Activated naive CD4-positive, alpha-beta T cell treated with anti-CD3 and anti-CD28 coated beads for 36 hours (primary cell): ENCODE results near the gene SERTAD3. TPM values are rescaled to one million over a fixed set of nuclear protein-coding genes. Genes with fewer than 3 reads are reported as not detected.

ENCODE experiments used
- CTCF ChIA-PET: fragments of 350-600 bp; sonication (Branson Sonifier 250); formaldehyde crosslinking; loops from one replicate; lab custom pipeline; 2021; ENCODE audit warnings: antibody characterized with exemption; lab: Charles Lee
- DNase-seq: peaks from one replicate; pipeline ENCODE4 v3.0.0-alpha.2; 2020
- H3K27ac Mint-ChIP-seq: one replicate; pipeline ENCODE4 v1.8.0; 2021; ENCODE audit warnings: mild to moderate bottlenecking, mixed read lengths
- H3K27me3 Mint-ChIP-seq: one replicate; pipeline ENCODE4 v1.8.0; 2021; ENCODE audit warnings: low read depth, mixed read lengths
- H3K36me3 Mint-ChIP-seq: one replicate; pipeline ENCODE4 v1.8.0; 2021; ENCODE audit warnings: low read depth, mixed read lengths
- H3K4me1 Mint-ChIP-seq: one replicate; pipeline ENCODE4 v1.8.0; 2021; ENCODE audit warnings: low read depth, mixed read lengths
- H3K4me3 Mint-ChIP-seq: one replicate; pipeline ENCODE4 v1.8.0; 2021; ENCODE audit warnings: mild to moderate bottlenecking, moderate library complexity, mixed read lengths
- H3K9me3 Mint-ChIP-seq: one replicate; pipeline ENCODE4 v1.8.0; 2021; ENCODE audit warnings: mixed read lengths
- intact Hi-C: fragments of 100-400 bp; cut with micrococcal nuclease; formaldehyde crosslinking; loops from one replicate; pipeline ENCODE4 v1.15.1; 2023
- total RNA-seq, 2 experiments: library from RNA; stranded (reverse); gene quantifications; one replicate each; pipeline ENCODE4 v1.2.3, GENCODE V29; 2021

SERTAD3 gene
- total RNA-seq, 2 experiments from 2014 or later: 3.8 to 7.3 TPM

- Mint-ChIP-seq H3K9me3 (no peaks in the 10 kb centered on the region), H3K4me1 (peaks cover 10% of the 10 kb centered on the region), H3K4me3 (no peak overlapping the region), H3K27me3 (no peaks in the 10 kb centered on the region), H3K36me3 (no peaks in the 10 kb centered on the region), H3K27ac (no peak overlapping the region)
- CTCF ChIA-PET: interaction anchor here (0.6 to 1.2 kb wide), 3 partner anchors 92 to 238 kb away, joined by 3 read pairs; no protein-coding TSS in a partner anchor
- intact Hi-C loops: no loop called here
- no peak for DNase-seq
Observed at GRCh38 chr19:40396886-40397567, 47.1 kb downstream of the SERTAD3 start.

DNA sequence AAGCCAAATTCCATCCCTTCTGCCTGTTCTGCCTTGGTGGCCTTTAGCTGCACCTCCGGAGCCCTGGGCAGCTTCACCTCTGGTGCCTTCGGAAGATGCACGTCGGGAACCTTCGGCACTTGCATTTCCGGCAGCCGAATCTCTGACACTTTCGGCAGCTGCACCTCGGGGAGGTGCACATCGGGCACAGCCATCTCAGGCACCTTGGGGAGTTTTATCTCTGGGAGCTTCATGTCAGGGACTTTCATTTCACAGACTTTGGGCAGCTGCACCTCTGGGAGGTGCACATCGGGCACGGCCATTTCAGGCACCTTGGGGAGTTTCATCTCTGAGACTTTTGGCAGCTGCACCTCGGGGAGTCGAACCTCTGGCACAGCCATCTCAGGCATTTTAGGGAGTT, 48.2 kb downstream of the SERTAD3 start:
- CTCF ChIA-PET: interaction anchor here (0.7 to 1.3 kb wide), 4 partner anchors 90 to 329 kb away, joined by 3 read pairs; no protein-coding TSS in a partner anchor
- Mint-ChIP-seq H3K27ac (no peak overlapping the region), H3K27me3 (no peaks in the 10 kb centered on the region), H3K4me1 (peaks cover 10% of the 10 kb centered on the region), H3K9me3 (no peaks in the 10 kb centered on the region), H3K36me3 (no peaks in the 10 kb centered on the region), H3K4me3 (no peak overlapping the region)
- intact Hi-C loops: no loop called here
- DNase-seq: no peak

- Mint-ChIP-seq H3K27me3 (no peaks in the 10 kb centered on the region), H3K27ac (no peak overlapping the region), H3K9me3 (no peaks in the 10 kb centered on the region), H3K36me3 (no peaks in the 10 kb centered on the region), H3K4me1 (peaks cover 10% of the 10 kb centered on the region), H3K4me3 (no peak overlapping the region)
- CTCF ChIA-PET: interaction anchor here (1.3 kb wide), 1 partner anchor 89 kb away, joined by 3 read pairs; no protein-coding TSS in a partner anchor
- intact Hi-C loops: no loop called here
- no peak for DNase-seq
Observed at GRCh38 chr19:40394816-40395210, 49.3 kb downstream of the SERTAD3 start.

GRCh38 chr19:40393894-40394815, 50.0 kb downstream of the SERTAD3 start:
- CTCF ChIA-PET: interaction anchor here (1.3 kb wide), 1 partner anchor 89 kb away, joined by 3 read pairs; no protein-coding TSS in a partner anchor
- Mint-ChIP-seq H3K36me3 (no peaks in the 10 kb centered on the region), H3K9me3 (no peaks in the 10 kb centered on the region), H3K4me3 (no peak overlapping the region), H3K4me1 (peaks cover 8% of the 10 kb centered on the region), H3K27ac (no peak overlapping the region), H3K27me3 (no peaks in the 10 kb centered on the region)
- DNase-seq: no peak
- intact Hi-C loops: no loop called here

DNA sequence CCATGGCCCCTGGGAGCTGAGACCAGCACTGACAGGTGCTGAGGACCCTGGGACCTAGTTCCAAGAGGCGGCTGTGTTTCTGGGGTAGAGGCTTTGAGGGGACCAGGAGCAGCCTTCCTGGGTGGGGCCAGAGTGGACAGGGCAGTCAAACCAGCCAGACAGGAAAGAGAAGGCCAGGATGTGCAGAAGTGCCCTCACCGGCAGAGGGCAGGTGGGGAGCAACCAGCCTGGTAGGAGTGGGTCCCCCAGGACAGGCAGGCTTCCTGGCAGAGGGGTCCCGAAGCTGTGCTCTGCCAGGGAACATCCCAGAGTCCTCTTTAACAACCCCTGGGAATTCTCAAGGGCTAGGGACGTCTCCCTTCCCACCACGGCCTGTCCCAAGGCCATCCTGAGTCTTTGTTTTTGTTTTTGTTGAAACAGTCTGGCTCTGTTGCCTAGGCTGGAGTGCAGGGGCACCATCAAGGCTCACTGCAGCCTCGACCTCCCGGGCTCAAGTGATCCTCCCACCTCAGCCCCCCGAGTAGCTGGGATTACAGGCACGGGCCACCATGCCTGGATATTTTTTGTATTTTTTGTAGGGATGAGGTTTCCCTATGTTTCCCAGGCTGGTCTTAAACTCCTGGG, 51.1 kb downstream of the SERTAD3 start:
- CTCF ChIA-PET: no interaction called here
- Mint-ChIP-seq H3K9me3 (no peaks in the 10 kb centered on the region), H3K4me3 (no peak overlapping the region), H3K27me3 (no peaks in the 10 kb centered on the region), H3K36me3 (no peaks in the 10 kb centered on the region), H3K27ac (no peak overlapping the region), H3K4me1 (peaks cover 3% of the 10 kb centered on the region)
- DNase-seq: no peak
- intact Hi-C loops: no loop called here

- intact Hi-C loops: no loop called here
- H3K27ac Mint-ChIP-seq: no peak overlapping the region
- no peaks in the 10 kb centered on the region for H3K27me3 Mint-ChIP-seq
- H3K4me3 Mint-ChIP-seq: no peak overlapping the region
- H3K36me3 Mint-ChIP-seq: no peaks in the 10 kb centered on the region
- no peak for DNase-seq
- CTCF ChIA-PET: no interaction called here
- H3K9me3 Mint-ChIP-seq: no peaks in the 10 kb centered on the region
- no peaks in the 10 kb centered on the region for H3K4me1 Mint-ChIP-seq
Observed at GRCh38 chr19:40392123-40392522, 52.0 kb downstream of the SERTAD3 start.

Other genes with a start within 250 kb of the SERTAD3 start
- gene TTC9B, start 226.0 kb downstream of the SERTAD3 start, total RNA-seq: not detected
- not detected for gene CCNP, start 217.6 kb downstream of the SERTAD3 start, total RNA-seq
- 100 to 1,000 TPM; 152 to 159 TPM for gene AKT2, start 159.0 kb downstream of the SERTAD3 start, total RNA-seq
- 10 to 100 TPM; 13.5 to 14.6 TPM for gene C19orf47, start 95.9 kb downstream of the SERTAD3 start, total RNA-seq
- 10 to 100 TPM; 57.6 to 58.2 TPM for gene PLD3, start 95.6 kb downstream of the SERTAD3 start, total RNA-seq
- not detected for gene HIPK4, start 54.2 kb downstream of the SERTAD3 start, total RNA-seq
- 1 to 10 TPM; 1.5 TPM for gene PRX, start 31.0 kb downstream of the SERTAD3 start, total RNA-seq
- gene SERTAD1, start 18.3 kb downstream of the SERTAD3 start, total RNA-seq: 1 to 10 TPM; 8.8 to 9.2 TPM
- 10 to 100 TPM; 29.4 to 30.2 TPM for gene BLVRB, start 21.4 kb upstream of the SERTAD3 start, total RNA-seq
- 1 to 10 TPM in 1 of 2 experiments, under 1 TPM in 1; 0.91 to 1.1 TPM for gene SPTBN4, start 22.7 kb upstream of the SERTAD3 start, total RNA-seq
- gene SHKBP1, start 132.5 kb upstream of the SERTAD3 start, total RNA-seq: 10 to 100 TPM; 90.1 to 99.4 TPM
- gene LTBP4, start 157.0 kb upstream of the SERTAD3 start, total RNA-seq: 100 to 1,000 TPM; 147 to 153 TPM
- 1 to 10 TPM; 6.2 to 9.2 TPM for gene NUMBL, start 246.3 kb upstream of the SERTAD3 start, total RNA-seq